ENCODE measurements around the gene ATOH8. TPM values are rescaled to one million over a fixed set of nuclear protein-coding genes. Genes with fewer than 3 reads are reported as not detected.

The ATOH8 gene
- total RNA-seq, 1 donor from 2014 or later = 93.6 TPM

DNA sequence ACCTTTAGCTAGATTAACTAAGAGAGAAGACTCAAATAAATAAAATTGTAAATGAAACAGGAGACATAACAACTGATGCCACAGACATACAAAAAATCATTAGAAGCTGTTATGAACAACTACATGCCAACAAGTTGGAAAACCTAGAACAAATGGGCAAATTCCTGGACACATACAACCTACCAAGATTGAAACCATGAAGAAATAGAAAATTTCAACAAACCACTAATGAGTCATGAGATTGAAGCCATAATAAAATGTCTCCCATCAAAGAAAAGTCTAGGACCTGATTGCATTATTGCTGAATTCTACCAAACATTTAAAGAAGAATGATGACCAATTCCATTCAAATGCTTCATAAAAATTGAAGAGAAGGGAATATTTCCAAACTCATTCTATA, 80.7 kb downstream of the ATOH8 start:
- no peak for ATAC-seq
- H3K36me3 ChIP-seq = peaks cover 9% of the 10 kb centered on the region
- TF ChIP-seq, protein P1, sequence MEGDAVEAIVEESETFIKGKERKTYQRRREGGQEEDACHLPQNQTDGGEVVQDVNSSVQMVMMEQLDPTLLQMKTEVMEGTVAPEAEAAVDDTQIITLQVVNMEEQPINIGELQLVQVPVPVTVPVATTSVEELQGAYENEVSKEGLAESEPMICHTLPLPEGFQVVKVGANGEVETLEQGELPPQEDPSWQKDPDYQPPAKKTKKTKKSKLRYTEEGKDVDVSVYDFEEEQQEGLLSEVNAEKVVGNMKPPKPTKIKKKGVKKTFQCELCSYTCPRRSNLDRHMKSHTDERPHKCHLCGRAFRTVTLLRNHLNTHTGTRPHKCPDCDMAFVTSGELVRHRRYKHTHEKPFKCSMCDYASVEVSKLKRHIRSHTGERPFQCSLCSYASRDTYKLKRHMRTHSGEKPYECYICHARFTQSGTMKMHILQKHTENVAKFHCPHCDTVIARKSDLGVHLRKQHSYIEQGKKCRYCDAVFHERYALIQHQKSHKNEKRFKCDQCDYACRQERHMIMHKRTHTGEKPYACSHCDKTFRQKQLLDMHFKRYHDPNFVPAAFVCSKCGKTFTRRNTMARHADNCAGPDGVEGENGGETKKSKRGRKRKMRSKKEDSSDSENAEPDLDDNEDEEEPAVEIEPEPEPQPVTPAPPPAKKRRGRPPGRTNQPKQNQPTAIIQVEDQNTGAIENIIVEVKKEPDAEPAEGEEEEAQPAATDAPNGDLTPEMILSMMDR (IDR thresholded peaks at IDR 0.05) = no peak
- no peaks in the 10 kb centered on the region for H3K9me3 ChIP-seq
- H3K4me1 ChIP-seq = no peaks in the 10 kb centered on the region
- no peak for DNase-seq
- H3K27ac ChIP-seq = no peak overlapping the region
- no peak overlapping the region for H3K4me3 ChIP-seq
- intact Hi-C loops (cut with DNase I) = no loop called here
- no peaks in the 10 kb centered on the region for H3K27me3 ChIP-seq

Small RNA genes within 50 kb of the gene (microRNA-seq; reads per million reads assigned to microRNA genes)
- not detected for gene MIR6071 (ENCODE audit: borderline microRNAs expressed)

Other genes with a start within 250 kb of the ATOH8 start
- gene MAT2A, start 214.8 kb upstream of the ATOH8 start, total RNA-seq = 212 TPM
- 73.2 TPM for gene GGCX, start 192.5 kb upstream of the ATOH8 start, total RNA-seq
- 235 TPM for gene VAMP8, start 176.4 kb upstream of the ATOH8 start, total RNA-seq
- 84.8 TPM for gene VAMP5, start 169.6 kb upstream of the ATOH8 start, total RNA-seq
- gene RNF181, start 158.2 kb upstream of the ATOH8 start, total RNA-seq = 85.9 TPM
- gene TMEM150A, start 151.3 kb upstream of the ATOH8 start, total RNA-seq = 31.5 TPM
- gene C2orf68, start 141.9 kb upstream of the ATOH8 start, total RNA-seq = 37.9 TPM
- 37.0 TPM for gene USP39, start 137.8 kb upstream of the ATOH8 start, total RNA-seq
- 14,872 TPM for gene SFTPB, start 85.8 kb upstream of the ATOH8 start, total RNA-seq
- 18.5 TPM for gene GNLY, start 59.6 kb upstream of the ATOH8 start, total RNA-seq
- gene ST3GAL5, start 135.0 kb downstream of the ATOH8 start, total RNA-seq = 76.7 TPM